CD4-positive, alpha-beta T cell (primary cell): ENCODE measurements around the gene HSD17B11. TPM values are rescaled to one million over a fixed set of nuclear protein-coding genes. Genes with fewer than 3 reads are reported as not detected.

Experiments
- ATAC-seq: fragments of 200-7000 bp; cut with Tn5 transposase; one replicate; pipeline ENCODE4 v1.10.0; 2022; ENCODE audit warnings: mild to moderate bottlenecking; ENCODE audit not compliant: poor library complexity
- CTCF ChIA-PET: fragments of 350-600 bp; sonication (Branson Sonifier 250); formaldehyde crosslinking; loops from one replicate; lab custom pipeline; 2021; ENCODE audit warnings: antibody characterized with exemption, inconsistent platforms; lab: Charles Lee
- POLR2A ChIA-PET: fragments of 350-600 bp; sonication (Branson Sonifier 250); formaldehyde crosslinking; loops from one replicate; lab custom pipeline; 2021; ENCODE audit warnings: antibody characterized with exemption, inconsistent platforms; lab: Charles Lee
- DNase-seq, 14 experiments: peaks; one replicate each; pipeline ENCODE4 v3.0.0-alpha.2; 2013 to 2020; ENCODE audit warnings: mixed read lengths in 2 of 14
- H3K27ac ChIP-seq, 2 donors: one replicate each; pipeline versions ENCODE4 v1.5.1 to v1.7.0; 2013; ENCODE audit warnings: low read length in 2 of 2, low read depth in 1 of 2, mild to moderate bottlenecking in 1 of 2
- H3K27me3 ChIP-seq, 2 experiments: 1 replicate in 1 of 2; 2 replicates in 1 of 2; pipeline versions ENCODE4 v1.6.1 to v1.7.0; 2013; ENCODE audit warnings: low read length in 2 of 2, control low read depth in 1 of 2, mild to moderate bottlenecking in 1 of 2, moderate library complexity in 1 of 2; ENCODE audit not compliant: insufficient read depth in 2 of 2, control insufficient read depth in 1 of 2
- H3K36me3 ChIP-seq: one replicate; pipeline ENCODE4 v1.6.1; 2013; ENCODE audit warnings: low read length, control low read depth; ENCODE audit not compliant: insufficient read depth
- H3K4me1 ChIP-seq: one replicate; pipeline ENCODE4 v1.6.1; 2013; ENCODE audit warnings: low read length, control low read depth; ENCODE audit not compliant: insufficient read depth
- H3K4me3 ChIP-seq: one replicate; pipeline ENCODE4 v1.5.1; 2013; ENCODE audit warnings: mild to moderate bottlenecking, low read length, moderate library complexity
- H3K9me3 ChIP-seq, 2 experiments: 1 replicate in 1 of 2; 2 replicates in 1 of 2; pipeline versions ENCODE4 v1.6.1 to v1.7.0; 2013; ENCODE audit warnings: low read length in 2 of 2, mild to moderate bottlenecking in 2 of 2, control low read depth in 1 of 2, moderate library complexity in 1 of 2; ENCODE audit not compliant: control insufficient read depth in 1 of 2, insufficient read depth in 1 of 2
- H3K27ac Mint-ChIP-seq: one replicate; pipeline ENCODE4 v1.8.0; 2020; ENCODE audit warnings: mixed read lengths
- H3K27me3 Mint-ChIP-seq: one replicate; pipeline ENCODE4 v1.8.0; 2021; ENCODE audit warnings: mixed read lengths
- H3K36me3 Mint-ChIP-seq: one replicate; pipeline ENCODE4 v1.8.0; 2021; ENCODE audit warnings: low read depth, mixed read lengths
- H3K4me1 Mint-ChIP-seq: one replicate; pipeline ENCODE4 v1.8.0; 2021; ENCODE audit warnings: low read depth, mixed read lengths
- H3K4me3 Mint-ChIP-seq: one replicate; pipeline ENCODE4 v1.8.0; 2020; ENCODE audit warnings: mild to moderate bottlenecking, mixed read lengths
- H3K9me3 Mint-ChIP-seq: one replicate; pipeline ENCODE4 v1.8.0; 2020; ENCODE audit warnings: mixed read lengths
- intact Hi-C, 2 experiments: fragments of 100-400 bp; cut with DNase I in 1 of 2; cut with micrococcal nuclease in 1 of 2; formaldehyde crosslinking; loops; one replicate each; pipeline versions ENCODE4 v1.15.1 to v1.9.0; 2023 to 2025; cut with DNase I, micrococcal nuclease
- polyA plus RNA-seq, 2 donors: library from polyadenylated mRNA; unstranded; fragments of 120-200 nt; gene quantifications; one replicate each; pipeline ENCODE4 v1.2.1, GENCODE V29; 2013
- total RNA-seq, 174 experiments: library from RNA in 2 of 174; stranded (reverse) in 2 of 174; gene quantifications; one replicate each; pipeline ENCODE4 v1.2.3 and lab custom pipeline; 2021 to 2026
- TF ChIP-seq, protein P1 (sequence below): fragments of 200-600 bp; IDR thresholded peaks from one replicate; pipeline ENCODE4 v1.8.0; 2022; ENCODE audit warnings: antibody characterized with exemption, mild to moderate bottlenecking

The HSD17B11 gene
- total RNA-seq = 10 to 100 TPM; 34.9 to 36.5 TPM
- polyA plus RNA-seq (2013, experiment 1 of 2) = 86.3 TPM
- 71.5 TPM for polyA plus RNA-seq (2013, experiment 2 of 2)
- 4.4 to 110 (median 60.6) reads per million in 172 experiments for total RNA-seq (lab: John Stamatoyannopoulos, UW)

DNA sequence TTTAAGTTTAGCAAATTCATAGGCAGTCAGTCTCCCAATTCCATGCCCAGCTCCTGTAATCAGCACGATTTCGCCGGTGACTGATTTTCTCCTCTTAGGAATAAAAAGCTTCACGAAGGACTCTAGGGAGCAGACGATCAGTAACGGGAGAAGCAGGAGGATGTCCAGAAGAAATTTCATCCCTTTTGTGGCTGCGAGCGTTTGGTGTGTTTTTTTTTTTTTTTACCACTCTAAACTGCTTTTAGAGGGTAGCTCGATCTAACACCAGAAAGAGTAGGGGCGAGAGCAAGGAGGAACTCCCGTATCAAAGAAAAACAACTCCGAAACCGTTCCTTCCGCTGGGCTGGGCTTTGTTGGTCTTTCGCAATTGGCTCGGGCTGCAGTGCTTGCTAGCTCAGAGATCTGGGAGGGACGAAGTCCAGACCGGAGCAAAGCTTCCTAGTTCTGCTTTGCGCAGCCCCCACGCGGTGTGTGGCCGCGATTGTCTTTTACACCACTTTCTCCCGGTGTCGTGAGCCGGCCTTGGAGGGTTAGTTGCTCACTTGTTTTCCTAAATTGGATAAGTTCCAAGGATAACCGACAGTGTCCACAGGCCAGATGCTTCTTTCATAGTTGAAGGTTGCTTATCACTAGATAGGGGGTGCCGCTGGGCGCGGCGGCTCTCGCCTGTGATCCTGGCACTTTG, at the start of gene HSD17B11:
TSS of gene HSD17B11 (minus strand) at position 298 of the 685 bp plus-strand sequence. CDS start at position 180, 118 bp downstream.
- H3K27me3 Mint-ChIP-seq = no peaks in the 10 kb centered on the region
- intact Hi-C loops = loop anchor here (1.0 to 10.0 kb wide), 4 partner anchors 30 to 456 kb away; partner anchors contain the start of genes AFF1 (in 1 of the 2) and NUDT9 (in 1 of the 2)
- H3K4me3 Mint-ChIP-seq = peak within 1 kb of the TSS; percentile 97
- peak; percentile 62 to 93 (median 74) for DNase-seq
- peak within 1 kb of the TSS; percentile 90 for H3K4me3 ChIP-seq
- peak within 1 kb of the TSS; percentile 72 to 81 for H3K27ac ChIP-seq
- H3K27ac Mint-ChIP-seq = peak within 1 kb of the TSS; percentile 82
- ChIA-PET CTCF (interaction anchor here (0.7 to 3.1 kb wide), 6 partner anchors 9 to 314 kb away, joined by 3 to 20 read pairs (median 5); partner anchors contain the start of gene NUDT9), POLR2A (interaction anchor here (0.9 to 3.3 kb wide), 15 partner anchors 9 to 1222 kb away, joined by 3 to 65 read pairs (median 4); partner anchors contain the start of genes AFF1, KLHL8 and NUDT9)
- H3K9me3 ChIP-seq = no peaks in the 10 kb centered on the region
- peaks cover 4% of the 10 kb centered on the region for H3K9me3 Mint-ChIP-seq
- peaks cover 51% of the 10 kb centered on the region for H3K4me1 Mint-ChIP-seq
- H3K36me3 Mint-ChIP-seq = peaks cover 35% of the 10 kb centered on the region
- H3K27me3 ChIP-seq = no peaks in the 10 kb centered on the region
- ATAC-seq = peak; percentile 97
- peaks cover 31% of the 10 kb centered on the region for H3K4me1 ChIP-seq
- TF ChIP-seq, protein P1, sequence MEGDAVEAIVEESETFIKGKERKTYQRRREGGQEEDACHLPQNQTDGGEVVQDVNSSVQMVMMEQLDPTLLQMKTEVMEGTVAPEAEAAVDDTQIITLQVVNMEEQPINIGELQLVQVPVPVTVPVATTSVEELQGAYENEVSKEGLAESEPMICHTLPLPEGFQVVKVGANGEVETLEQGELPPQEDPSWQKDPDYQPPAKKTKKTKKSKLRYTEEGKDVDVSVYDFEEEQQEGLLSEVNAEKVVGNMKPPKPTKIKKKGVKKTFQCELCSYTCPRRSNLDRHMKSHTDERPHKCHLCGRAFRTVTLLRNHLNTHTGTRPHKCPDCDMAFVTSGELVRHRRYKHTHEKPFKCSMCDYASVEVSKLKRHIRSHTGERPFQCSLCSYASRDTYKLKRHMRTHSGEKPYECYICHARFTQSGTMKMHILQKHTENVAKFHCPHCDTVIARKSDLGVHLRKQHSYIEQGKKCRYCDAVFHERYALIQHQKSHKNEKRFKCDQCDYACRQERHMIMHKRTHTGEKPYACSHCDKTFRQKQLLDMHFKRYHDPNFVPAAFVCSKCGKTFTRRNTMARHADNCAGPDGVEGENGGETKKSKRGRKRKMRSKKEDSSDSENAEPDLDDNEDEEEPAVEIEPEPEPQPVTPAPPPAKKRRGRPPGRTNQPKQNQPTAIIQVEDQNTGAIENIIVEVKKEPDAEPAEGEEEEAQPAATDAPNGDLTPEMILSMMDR = no peak
- H3K36me3 ChIP-seq = no peaks in the 10 kb centered on the region

DNA sequence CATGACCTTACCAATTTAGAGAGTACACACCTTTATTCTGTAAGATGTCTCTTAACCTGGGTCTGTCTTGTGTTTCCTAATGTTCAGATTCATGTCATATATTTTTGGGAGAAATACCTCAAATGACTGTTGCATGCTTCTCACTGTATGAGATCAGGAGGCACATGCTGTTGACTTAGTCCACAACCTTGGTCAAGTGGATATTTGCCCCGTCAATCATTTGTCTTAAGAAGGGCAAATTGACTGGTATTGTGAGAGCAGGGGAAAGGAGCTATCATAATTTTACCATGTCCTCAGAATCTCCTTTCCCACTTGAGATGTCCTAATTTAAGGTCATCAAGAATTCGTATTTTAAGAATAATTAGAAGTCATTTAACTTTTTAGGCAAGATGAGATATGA, 42.4 kb upstream of the HSD17B11 start:
- intact Hi-C loops = no loop called here
- Mint-ChIP-seq H3K4me1 (peaks cover 49% of the 10 kb centered on the region), H3K27ac (no peak overlapping the region), H3K4me3 (no peak overlapping the region), H3K27me3 (no peaks in the 10 kb centered on the region), H3K36me3 (peaks cover 33% of the 10 kb centered on the region), H3K9me3 (no peaks in the 10 kb centered on the region)
- Histone ChIP-seq H3K4me1 (no peaks in the 10 kb centered on the region), H3K36me3 (peaks cover 28% of the 10 kb centered on the region), H3K27ac (no peak overlapping the region), H3K9me3 (no peaks in the 10 kb centered on the region), H3K27me3 (no peaks in the 10 kb centered on the region), H3K4me3 (no peak overlapping the region)
- DNase-seq = no peak
- TF ChIP-seq, protein P1 = no peak
- ChIA-PET POLR2A (no interaction called here), CTCF (no interaction called here)
- ATAC-seq = no peak

- H3K9me3 Mint-ChIP-seq = no peaks in the 10 kb centered on the region
- Histone ChIP-seq H3K4me1 (peaks cover 4% of the 10 kb centered on the region), H3K4me3 (no peak overlapping the region), H3K27me3 (no peaks in the 10 kb centered on the region), H3K9me3 (no peaks in the 10 kb centered on the region), H3K36me3 (peaks cover 3% of the 10 kb centered on the region), H3K27ac (no peak overlapping the region)
- no peak for ATAC-seq
- H3K4me1 Mint-ChIP-seq = peaks cover 67% of the 10 kb centered on the region
- no peak overlapping the region for H3K4me3 Mint-ChIP-seq
- H3K36me3 Mint-ChIP-seq = peaks cover 10% of the 10 kb centered on the region
- H3K27ac Mint-ChIP-seq = no peak overlapping the region
- ChIA-PET CTCF (no interaction called here), POLR2A (no interaction called here)
- intact Hi-C loops = no loop called here
- no peak for DNase-seq
- H3K27me3 Mint-ChIP-seq = no peaks in the 10 kb centered on the region
- TF ChIP-seq, protein P1 = no peak
These were observed 39.0 kb upstream of the HSD17B11 start for GRCh38 chr4:87430038-87430437.
